Measurements from ENCODE around the gene SLC6A11. TPM values are rescaled to one million over a fixed set of nuclear protein-coding genes. Genes with fewer than 3 reads are reported as not detected.
A peak's percentile ranks its signal among the peaks of the same experiment; 100 is the strongest.

Gene SLC6A11
- total RNA-seq, 8 experiments from 2014 or later, result 0.20 to 22.9 (median 0.71) TPM; not detected in 1

DNA sequence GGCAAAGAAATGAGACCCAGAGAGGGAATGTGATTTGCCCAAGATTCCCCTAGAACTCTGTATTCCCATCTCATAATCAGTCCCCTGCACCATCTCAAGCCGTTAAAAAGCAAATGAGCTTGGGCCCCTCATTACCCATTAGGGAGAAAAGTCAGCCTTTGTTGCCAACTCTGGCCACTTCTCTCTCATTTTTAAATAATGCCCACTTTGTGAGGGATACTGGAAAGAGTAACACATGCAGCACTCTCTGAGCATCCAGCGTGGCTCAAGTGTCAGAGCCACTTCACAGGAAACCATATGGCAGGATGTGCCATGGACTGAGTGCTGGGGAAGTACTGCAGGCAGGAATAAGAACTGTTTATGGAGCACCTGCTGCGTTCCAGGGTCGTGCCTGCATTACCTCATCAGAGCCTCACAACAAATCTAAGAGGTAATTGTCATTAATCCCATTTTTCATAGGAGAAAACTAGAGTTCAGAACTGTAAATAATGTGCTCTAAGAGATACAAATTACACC is 126.7 kb downstream of the SLC6A11 start:
- 0 to 100% (median 77%) methylated on average over 1 to 4 of the region's 4 CpGs; no CpG with 5 or more reads in 4 of the 10 experiments for WGBS, 10 experiments
- no peak for ATAC-seq (replicated peaks in 6 of 8)
- in situ Hi-C loops (cut with MboI; ENCODE audit: low pct_unique_long_range_greater_than_20kb in 2 of 9, low sequenced_read_pairs in 9 of 9, unreplicated experiment in 9 of 9), result loop anchor here in 5 of 9 experiments (10.0 to 25.0 kb wide), 3 partner anchors 112 to 180 kb away; no protein-coding TSS in a partner anchor
- Histone ChIP-seq H3K27ac (no peak overlapping the region), H3K4me1 (replicated peaks in 1 of 2) (no peaks in the 10 kb centered on the region), H3K4me3 (no peak overlapping the region)

DNA sequence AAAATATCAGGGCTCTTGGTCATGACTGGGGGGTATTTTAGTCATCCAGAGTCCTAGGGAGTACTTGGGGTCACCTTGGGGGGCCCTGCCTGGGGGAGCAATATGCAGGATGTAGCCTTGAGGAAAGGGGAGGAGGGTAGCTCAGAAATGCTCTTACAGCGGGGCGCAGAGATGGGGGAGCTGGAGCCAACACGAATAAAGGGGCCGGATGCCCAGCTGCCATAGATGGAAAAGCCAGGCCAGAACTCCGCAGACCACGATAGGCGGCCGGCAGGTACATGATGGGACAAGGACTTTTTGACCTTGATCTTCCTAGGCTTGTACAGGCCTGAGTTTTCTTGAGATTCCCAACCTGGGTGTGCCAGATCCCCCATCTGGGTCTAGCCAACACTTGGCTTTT is 128.8 kb downstream of the SLC6A11 start:
- no peak overlapping the region for H3K27ac ChIP-seq
- in situ Hi-C loops (cut with MboI; ENCODE audit: low pct_unique_long_range_greater_than_20kb in 2 of 9, low sequenced_read_pairs in 9 of 9, unreplicated experiment in 9 of 9), result loop anchor here in 5 of 9 experiments (10.0 to 25.0 kb wide), 3 partner anchors 110 to 183 kb away; no protein-coding TSS in a partner anchor
- WGBS, 10 experiments, result 92 to 96% methylated on average over 4 to 5 of the region's 8 CpGs; no CpG with 5 or more reads in 8 of the 10 experiments
- no peak for ATAC-seq (replicated peaks in 6 of 8)
- H3K4me3 ChIP-seq, result no peak overlapping the region
- H3K4me1 ChIP-seq (replicated peaks in 1 of 2), result no peaks in the 10 kb centered on the region

DNA sequence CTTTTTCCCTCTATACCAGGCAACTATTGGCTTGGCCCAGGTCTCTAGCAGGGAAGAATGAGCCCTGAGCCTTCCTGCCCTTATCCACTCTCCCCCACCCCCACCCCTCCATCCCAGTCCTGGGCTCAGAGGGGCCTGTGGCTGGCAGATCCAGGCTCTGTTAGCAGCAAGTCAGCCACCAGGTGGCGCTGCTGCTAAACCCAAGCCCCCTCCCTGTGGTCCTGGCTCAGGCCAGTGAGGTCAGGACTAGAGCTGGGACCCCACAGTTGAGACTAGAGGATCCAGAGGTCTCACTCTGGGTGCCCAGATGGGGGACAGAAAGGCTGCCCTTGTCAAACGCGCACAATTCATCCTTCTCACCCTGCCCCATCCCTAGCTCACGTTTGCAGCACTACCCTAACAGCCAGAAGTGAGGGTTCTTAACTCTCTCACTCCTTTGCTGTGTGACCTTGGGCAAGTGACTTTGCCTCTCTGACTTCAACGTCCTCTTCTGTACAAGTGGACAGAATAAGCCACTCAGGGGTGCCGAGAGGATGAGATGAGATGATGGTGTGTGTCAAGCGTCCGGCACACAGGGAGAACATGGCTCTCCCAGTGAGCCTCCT is 129.8 kb downstream of the SLC6A11 start:
- no peak overlapping the region for H3K4me3 ChIP-seq
- in situ Hi-C loops (cut with MboI; ENCODE audit: low pct_unique_long_range_greater_than_20kb in 2 of 9, low sequenced_read_pairs in 9 of 9, unreplicated experiment in 9 of 9), result loop anchor here in 5 of 9 experiments (10.0 to 25.0 kb wide), 3 partner anchors 109 to 183 kb away; no protein-coding TSS in a partner anchor
- no peak overlapping the region for H3K27ac ChIP-seq
- no peaks in the 10 kb centered on the region for H3K4me1 ChIP-seq (replicated peaks in 1 of 2)
- WGBS, 10 experiments, result 0 to 100% (median 72%) methylated on average over 1 to 2 of the region's 8 CpGs; no CpG with 5 or more reads in 6 of the 10 experiments
- ATAC-seq (replicated peaks in 6 of 8), result peak; percentile 72 to 100 (median 85)

- in situ Hi-C loops (cut with MboI; ENCODE audit: low pct_unique_long_range_greater_than_20kb in 2 of 9, low sequenced_read_pairs in 9 of 9, unreplicated experiment in 9 of 9), result loop anchor here in 5 of 9 experiments (10.0 to 25.0 kb wide), 3 partner anchors 108 to 184 kb away; no protein-coding TSS in a partner anchor
- H3K4me1 ChIP-seq (replicated peaks in 1 of 2), result no peaks in the 10 kb centered on the region
Measured at GRCh38 chr3:10946526-10946925, 130.5 kb downstream of the SLC6A11 start.

GRCh38 chr3:10948326-10948725 is 132.3 kb downstream of the SLC6A11 start:
- H3K27ac ChIP-seq, result no peak overlapping the region
- WGBS, 10 experiments, result 60 to 80% (median 80%) methylated on average over 1 to 4 of the region's 6 CpGs; no CpG with 5 or more reads in 6 of the 10 experiments
- ATAC-seq (replicated peaks in 6 of 8), result no peak
- no peaks in the 10 kb centered on the region for H3K4me1 ChIP-seq (replicated peaks in 1 of 2)
- in situ Hi-C loops (cut with MboI; ENCODE audit: low pct_unique_long_range_greater_than_20kb in 2 of 9, low sequenced_read_pairs in 9 of 9, unreplicated experiment in 9 of 9), result loop anchor here in 5 of 9 experiments (10.0 to 25.0 kb wide), 3 partner anchors 106 to 186 kb away; no protein-coding TSS in a partner anchor
- H3K4me3 ChIP-seq, result no peak overlapping the region

More at GRCh38 chr3:10946526-10946925, 130.5 kb downstream of the SLC6A11 start:
- WGBS, 10 experiments, result 41 to 84% (median 71%) methylated on average over 4 to 7 of the region's 8 CpGs; no CpG with 5 or more reads in 2 of the 10 experiments
- Histone ChIP-seq H3K4me3 (no peak overlapping the region), H3K27ac (no peak overlapping the region)
- ATAC-seq (replicated peaks in 6 of 8), result no peak

DNA sequence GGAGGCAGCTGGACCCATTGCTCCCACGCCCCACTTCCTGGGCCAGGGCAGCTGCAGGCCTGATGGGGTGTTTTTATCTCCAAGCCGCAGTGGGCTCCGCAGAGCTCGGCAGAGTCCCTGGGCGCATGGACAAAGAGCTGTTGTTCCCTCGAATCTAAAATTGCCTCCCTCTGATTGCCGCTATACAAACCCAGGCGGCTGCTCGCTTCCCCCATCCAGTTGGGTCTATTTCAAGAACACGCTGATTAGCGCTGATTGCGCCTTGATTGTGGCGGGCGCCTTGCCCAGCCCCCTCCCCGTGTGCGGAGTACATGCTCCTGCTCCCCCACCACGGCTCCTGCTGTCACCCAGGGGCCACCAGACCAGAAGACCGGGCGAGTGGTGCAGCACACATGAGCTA is 133.2 kb downstream of the SLC6A11 start:
- H3K4me1 ChIP-seq (replicated peaks in 1 of 2), result no peaks in the 10 kb centered on the region
- no peak overlapping the region for H3K27ac ChIP-seq
- 40 to 96% (median 61%) methylated on average over 1 to 5 of the region's 19 CpGs; no CpG with 5 or more reads in 6 of the 10 experiments for WGBS, 10 experiments
- no peak for ATAC-seq (replicated peaks in 6 of 8)
- in situ Hi-C loops (cut with MboI; ENCODE audit: low pct_unique_long_range_greater_than_20kb in 2 of 9, low sequenced_read_pairs in 9 of 9, unreplicated experiment in 9 of 9), result loop anchor here in 5 of 9 experiments (10.0 to 25.0 kb wide), 3 partner anchors 106 to 187 kb away; no protein-coding TSS in a partner anchor
- H3K4me3 ChIP-seq, result no peak overlapping the region

GRCh38 chr3:10950476-10951294 is 134.7 kb downstream of the SLC6A11 start:
- Histone ChIP-seq H3K4me3 (no peak overlapping the region), H3K27ac (no peak overlapping the region), H3K4me1 (replicated peaks in 1 of 2) (no peaks in the 10 kb centered on the region)
- ATAC-seq (replicated peaks in 6 of 8), result peak in 5 of 8 experiments; percentile 26 to 86 (median 72)
- in situ Hi-C loops (cut with MboI; ENCODE audit: low pct_unique_long_range_greater_than_20kb in 2 of 9, low sequenced_read_pairs in 9 of 9, unreplicated experiment in 9 of 9), result no loop called here
- 0 to 68% (median 35%) methylated on average over 1 to 10 of the region's 12 CpGs; no CpG with 5 or more reads in 1 of the 10 experiments for WGBS, 10 experiments

- Histone ChIP-seq H3K4me3 (no peak overlapping the region), H3K27ac (no peak overlapping the region), H3K4me1 (replicated peaks in 1 of 2) (no peaks in the 10 kb centered on the region)
- WGBS, 10 experiments, result 20 to 83% (median 62%) methylated on average over 1 to 3 of the region's 7 CpGs; no CpG with 5 or more reads in 6 of the 10 experiments
- no peak for ATAC-seq (replicated peaks in 6 of 8)
- in situ Hi-C loops (cut with MboI; ENCODE audit: low pct_unique_long_range_greater_than_20kb in 2 of 9, low sequenced_read_pairs in 9 of 9, unreplicated experiment in 9 of 9), result no loop called here
Measured at GRCh38 chr3:10951295-10951926, 135.4 kb downstream of the SLC6A11 start.

DNA sequence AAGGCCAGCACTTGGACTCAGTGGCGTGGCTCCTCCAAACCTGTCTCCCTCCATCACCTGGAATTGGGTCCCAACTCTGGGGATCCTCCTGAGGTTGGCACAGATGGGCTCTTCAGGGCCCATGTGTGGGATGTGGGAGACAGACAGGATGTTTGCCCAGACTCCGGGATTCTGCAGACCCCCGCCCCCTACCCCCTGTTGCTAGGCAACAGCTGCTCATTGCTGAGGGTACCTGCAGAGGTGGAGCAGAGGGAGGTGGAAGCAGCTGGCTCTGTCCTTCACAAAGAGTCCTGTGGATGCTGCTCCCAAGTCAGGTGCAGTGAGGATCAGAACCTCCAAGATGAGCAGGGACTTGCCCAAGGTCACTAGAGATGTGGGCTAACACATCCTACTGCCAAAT is 136.5 kb downstream of the SLC6A11 start:
- in situ Hi-C loops (cut with MboI; ENCODE audit: low pct_unique_long_range_greater_than_20kb in 2 of 9, low sequenced_read_pairs in 9 of 9, unreplicated experiment in 9 of 9), result no loop called here

GRCh38 chr3:10954740-10955139 is 138.7 kb downstream of the SLC6A11 start:
- Histone ChIP-seq H3K4me1 (replicated peaks in 1 of 2) (no peaks in the 10 kb centered on the region), H3K27ac (no peak overlapping the region), H3K4me3 (no peak overlapping the region)
- no peak for ATAC-seq (replicated peaks in 6 of 8)
- in situ Hi-C loops (cut with MboI; ENCODE audit: low pct_unique_long_range_greater_than_20kb in 2 of 9, low sequenced_read_pairs in 9 of 9, unreplicated experiment in 9 of 9), result no loop called here
- WGBS, 10 experiments, result 0 to 100% (median 39%) methylated on average over 1 to 3 of the region's 3 CpGs; no CpG with 5 or more reads in 4 of the 10 experiments

More for the DNA sequence above, 136.5 kb downstream of the SLC6A11 start:
- Histone ChIP-seq H3K4me1 (replicated peaks in 1 of 2) (no peaks in the 10 kb centered on the region), H3K27ac (no peak overlapping the region), H3K4me3 (no peak overlapping the region)
- ATAC-seq (replicated peaks in 6 of 8), result peak in 1 of 8 experiments; percentile 12
- 0 to 80% (median 0%) methylated on average over 1 of the region's 3 CpGs; no CpG with 5 or more reads in 7 of the 10 experiments for WGBS, 10 experiments

DNA sequence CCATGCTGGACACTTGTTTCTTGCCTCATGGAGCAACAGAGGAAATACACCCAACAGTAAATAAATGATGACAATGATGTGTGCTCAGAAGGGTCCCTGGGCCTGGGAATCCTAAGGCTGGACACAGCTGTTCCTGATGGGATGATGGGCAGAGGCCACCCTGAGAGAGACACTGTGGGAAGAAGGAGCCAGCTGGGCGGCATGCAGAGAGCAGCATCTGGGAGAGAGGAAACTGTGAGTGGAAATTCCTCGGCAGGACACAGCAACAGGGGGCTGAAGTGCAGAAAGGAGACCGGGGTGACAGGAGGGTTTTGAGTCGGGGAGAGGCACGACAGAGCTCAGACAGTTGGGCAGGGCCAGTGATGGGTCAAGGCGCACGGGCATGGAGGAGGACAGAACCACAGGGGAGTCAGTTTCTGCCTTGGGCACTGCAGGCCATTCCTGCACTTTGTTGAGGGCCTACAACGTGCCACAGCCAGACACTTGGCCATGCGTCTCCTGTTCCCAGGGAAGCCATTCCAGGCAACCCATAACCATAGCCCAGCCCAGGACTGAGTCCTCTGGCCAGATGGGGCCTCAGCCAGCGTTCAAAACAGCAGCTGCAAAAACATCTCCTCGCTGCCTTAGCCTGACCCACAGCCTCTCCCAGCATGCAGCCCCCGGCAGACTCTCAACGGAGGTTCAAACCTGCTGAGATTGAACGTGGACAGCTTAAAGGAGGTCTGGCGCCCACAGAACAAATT is 139.9 kb downstream of the SLC6A11 start:
- WGBS, 10 experiments, result 20 to 73% (median 66%) methylated on average over 3 to 14 of the region's 15 CpGs; no CpG with 5 or more reads in 5 of the 10 experiments
- in situ Hi-C loops (cut with MboI; ENCODE audit: low pct_unique_long_range_greater_than_20kb in 2 of 9, low sequenced_read_pairs in 9 of 9, unreplicated experiment in 9 of 9), result no loop called here
- Histone ChIP-seq H3K27ac (no peak overlapping the region), H3K4me1 (replicated peaks in 1 of 2) (no peaks in the 10 kb centered on the region), H3K4me3 (no peak overlapping the region)
- ATAC-seq (replicated peaks in 6 of 8), result peak in 2 of 8 experiments; percentile 32 to 62

DNA sequence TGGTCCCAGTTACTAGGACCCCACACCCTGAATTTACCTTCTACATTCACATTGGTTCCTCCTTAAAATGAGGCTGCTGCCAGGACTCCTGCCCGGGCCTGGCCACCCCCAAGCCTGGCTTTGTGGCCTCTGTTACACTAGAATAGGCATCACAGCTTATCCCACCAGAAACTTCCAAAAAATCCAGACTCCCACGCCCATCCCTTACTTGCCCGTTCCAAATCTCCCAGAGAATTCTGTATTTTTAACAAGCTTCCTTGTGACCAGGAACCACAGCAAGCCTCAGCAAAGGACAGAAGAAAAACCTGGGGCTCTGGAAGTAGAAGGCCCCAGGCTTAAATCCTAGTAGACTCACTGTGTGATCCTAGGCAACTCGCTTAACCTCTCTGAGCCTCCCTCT is 140.5 kb downstream of the SLC6A11 start:
- no peak overlapping the region for H3K27ac ChIP-seq
- no peak for ATAC-seq (replicated peaks in 6 of 8)
- in situ Hi-C loops (cut with MboI; ENCODE audit: low pct_unique_long_range_greater_than_20kb in 2 of 9, low sequenced_read_pairs in 9 of 9, unreplicated experiment in 9 of 9), result no loop called here

More for the DNA sequence above, 140.5 kb downstream of the SLC6A11 start:
- H3K4me3 ChIP-seq, result no peak overlapping the region
- H3K4me1 ChIP-seq (replicated peaks in 1 of 2), result no peaks in the 10 kb centered on the region
- WGBS, 10 experiments, result 0 to 90% (median 33%) methylated on average over 1 to 4 of the region's 4 CpGs; no CpG with 5 or more reads in 2 of the 10 experiments

Data from motor neuron (in vitro differentiated cells).